Fibroblast of the aortic adventitia (primary cell): ENCODE measurements around the gene CPT1A. TPM values are rescaled to one million over a fixed set of nuclear protein-coding genes. Genes with fewer than 3 reads are reported as not detected.

ENCODE experiments used
- DNase-seq: peaks from one replicate; pipeline ENCODE4 v3.0.0-alpha.2; 2010; ENCODE audit warnings: low read depth
- H3K4me3 ChIP-seq: 2 replicates; pipeline ENCODE4 v1.5.1; 2011; ENCODE audit warnings: low read depth, mild to moderate bottlenecking, control low read depth, low read length, moderate library complexity
- CTCF ChIP-seq: IDR thresholded peaks from 2 replicates; pipeline ENCODE4 v1.5.1; 2011; ENCODE audit warnings: mild to moderate bottlenecking, low read length, control low read depth, inconsistent platforms; ENCODE audit not compliant: insufficient read depth
- total RNA-seq: library from RNA; depleted of rRNA; stranded (reverse); fragments of >200 nt; gene quantifications from 2 replicates; pipeline ENCODE4 v1.2.3, GENCODE V29; 2012; ENCODE audit warnings: low replicate concordance

CPT1A gene
- total RNA-seq, 1 donor: 45.6 TPM

DNA sequence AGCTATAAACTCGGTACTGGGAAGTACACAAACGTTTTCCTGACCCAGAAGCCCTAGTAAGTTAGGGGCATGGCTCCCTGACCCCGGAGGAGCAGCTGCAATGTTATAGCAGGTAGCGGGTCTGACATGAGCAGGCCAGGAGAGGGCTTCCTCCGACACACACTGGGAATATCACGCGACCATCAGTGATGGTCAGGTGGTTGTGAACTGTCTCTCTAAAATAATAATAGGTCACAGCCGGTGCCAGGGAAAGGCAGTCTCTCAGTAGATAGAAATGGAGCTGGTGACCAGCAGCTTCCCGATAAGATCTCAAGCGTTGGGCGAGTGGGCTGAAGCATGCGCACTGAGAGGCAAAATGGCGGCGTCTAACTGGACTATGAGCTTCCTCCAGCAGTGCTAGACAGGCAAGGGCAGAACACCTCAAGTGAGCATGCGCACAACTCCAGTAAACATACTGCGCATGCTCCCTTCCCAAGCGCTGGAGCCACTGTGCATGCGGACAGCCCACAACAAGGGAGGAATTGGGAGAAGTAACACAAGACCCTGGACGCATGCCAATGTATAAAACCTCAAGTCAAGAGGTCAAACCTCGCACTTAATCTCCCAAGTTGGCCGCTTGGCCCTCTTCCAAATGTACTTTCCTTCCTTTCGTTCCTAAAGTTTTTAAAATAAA is 68.1 kb downstream of the CPT1A start:
- H3K4me3 ChIP-seq: no peak overlapping the region
- no peak for TF ChIP-seq CTCF
- DNase-seq: no peak

GRCh38 chr11:68772936-68773335 is 68.8 kb downstream of the CPT1A start:
- no peak for DNase-seq
- TF ChIP-seq CTCF: no peak
- no peak overlapping the region for H3K4me3 ChIP-seq

DNA sequence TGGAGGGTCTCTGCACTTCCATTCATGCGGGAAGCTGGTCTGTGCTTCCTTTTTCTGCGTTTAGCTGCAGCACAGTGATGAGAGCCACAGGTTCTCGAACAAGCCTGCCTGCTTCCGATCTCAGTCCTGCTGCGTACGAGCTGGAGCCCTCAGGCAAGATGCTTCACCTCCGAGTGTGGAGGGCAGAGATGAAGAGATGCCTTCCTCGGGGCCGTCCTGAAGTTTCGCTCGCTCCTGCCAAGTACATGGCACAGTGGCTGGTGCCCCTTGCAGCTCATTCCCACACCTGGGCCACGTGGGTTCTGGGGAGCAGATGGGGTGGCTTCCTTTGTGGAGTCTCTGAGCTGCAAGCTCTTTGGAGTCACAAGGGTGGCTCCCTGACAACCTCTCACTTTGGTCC is 70.9 kb downstream of the CPT1A start:
- no peak for DNase-seq
- no peak overlapping the region for H3K4me3 ChIP-seq
- no peak for TF ChIP-seq CTCF

GRCh38 chr11:68767672-68768071 is 74.0 kb downstream of the CPT1A start:
- DNase-seq: no peak
- no peak overlapping the region for H3K4me3 ChIP-seq
- no peak for TF ChIP-seq CTCF

DNA sequence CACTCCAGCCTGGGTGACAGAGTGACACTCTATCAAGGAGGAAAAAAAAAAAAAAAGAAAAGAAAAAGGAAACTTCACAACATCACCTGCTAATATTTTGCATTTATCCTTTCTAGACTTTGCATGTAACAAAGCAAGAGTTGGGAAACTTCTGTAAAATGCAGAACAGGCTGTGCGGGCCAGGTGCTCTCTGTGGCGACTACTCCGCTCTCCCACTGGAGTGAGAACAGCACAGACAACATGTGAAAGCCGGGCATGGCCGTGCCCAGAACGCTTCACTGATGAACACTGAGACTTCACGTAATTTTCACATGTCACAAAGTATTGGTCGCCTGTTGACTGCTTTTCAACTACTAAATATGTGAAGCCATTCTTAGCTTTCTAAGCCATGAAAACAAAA is 74.9 kb downstream of the CPT1A start:
- DNase-seq: no peak
- no peak for TF ChIP-seq CTCF

DNA sequence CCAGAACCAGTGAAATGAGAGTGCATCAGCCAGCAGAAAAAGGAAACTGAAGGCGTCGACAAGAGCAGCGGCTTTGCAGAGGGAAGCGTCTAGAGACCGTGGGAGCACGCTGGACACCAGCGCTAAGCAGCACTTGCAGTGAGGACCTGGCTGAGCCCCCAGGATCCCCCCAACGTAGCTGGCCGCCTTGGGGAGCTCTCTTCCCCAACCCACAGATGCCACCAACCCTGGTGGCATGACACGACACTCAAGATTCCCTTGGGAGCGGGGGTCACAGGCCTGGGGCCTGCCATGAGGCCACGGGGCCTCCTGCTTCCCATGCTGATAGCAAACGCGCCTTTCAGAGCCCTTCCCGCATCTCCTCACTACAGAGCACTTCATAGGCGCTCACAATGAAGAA is 77.0 kb downstream of the CPT1A start:
- no peak for DNase-seq
- no peak for TF ChIP-seq CTCF
- no peak overlapping the region for H3K4me3 ChIP-seq

More for the DNA sequence above, 74.9 kb downstream of the CPT1A start:
- no peak overlapping the region for H3K4me3 ChIP-seq
